H1 (cell line): ENCODE measurements around the gene CYB561. TPM values are rescaled to one million over a fixed set of nuclear protein-coding genes. Genes with fewer than 3 reads are reported as not detected.

Experiments used
- BRCA1 ChIP-seq: IDR thresholded peaks from 2 replicates; pipeline ENCODE4 v1.6.1; 2012; ENCODE audit warnings: low read depth, low read length, improper control_type of control experiment
- CBX5 ChIP-seq: fragments of 300-800, 300-1000 bp; sonication (generic); IDR thresholded peaks from 2 replicates; pipeline ENCODE4 v1.7.1; 2016; ENCODE audit warnings: antibody characterized with exemption, low read length, low read depth
- CHD2 ChIP-seq: IDR thresholded peaks from 2 replicates; pipeline ENCODE4 v1.6.1; 2012; ENCODE audit warnings: low read length, improper control_type of control experiment
- HDAC6 ChIP-seq: IDR thresholded peaks from one replicate; pipeline ENCODE4 v1.7.1; 2012; ENCODE audit warnings: low read depth, mild to moderate bottlenecking, inconsistent platforms, low read length, moderate library complexity
- JUN ChIP-seq: IDR thresholded peaks from 2 replicates; pipeline ENCODE4 v1.6.1; 2011; ENCODE audit warnings: low read depth, mild to moderate bottlenecking, improper control_type of control experiment, low read length
- KDM5A ChIP-seq: fragments of 200-600 bp; IDR thresholded peaks from 2 replicates; pipeline ENCODE4 v1.7.1; 2012; ENCODE audit warnings: mild to moderate bottlenecking, low read length, inconsistent platforms, mixed read lengths
- NANOG ChIP-seq: IDR thresholded peaks from 2 replicates; pipeline ENCODE4 v1.6.1; 2011; ENCODE audit warnings: low read length, low read depth, mild to moderate bottlenecking, inconsistent platforms; ENCODE audit not compliant: insufficient read depth, poor library complexity, severe bottlenecking
- POLR2AphosphoS5 ChIP-seq: IDR thresholded peaks from 2 replicates; pipeline ENCODE4 v1.6.1; 2011; ENCODE audit warnings: low read depth, low read length
- TAF1 ChIP-seq: IDR thresholded peaks from 2 replicates; pipeline ENCODE4 v1.6.1; 2011; ENCODE audit warnings: mild to moderate bottlenecking, low read depth, low read length
- polyA plus RNA-seq, 7 experiments: library from polyadenylated mRNA; depleted of rRNA in 3 of 7; stranded (reverse) in 5 of 7; unstranded in 2 of 7; fragments of >200 nt in 5 of 7; fragments of 200-250 nt in 2 of 7; gene quantifications; 1 replicate in 5 of 7; 2 replicates in 1 of 7; 4 replicates in 1 of 7; pipeline versions ENCODE4 v1.2.1 to v1.2.3, GENCODE V29; 2011 to 2013; ENCODE audit warnings: missing spikeins in 2 of 7, mixed read lengths in 2 of 7
- total RNA-seq: library from RNA; stranded (reverse); fragmentation: NEBNext Ultra II Directional; extraction: Animal tissue kit (Norgen Biotek cat#: 25700); gene quantifications from 2 replicates; pipeline ENCODE4 v1.2.1, GENCODE V29; 2021
- TF ChIP-seq, protein P1 (sequence below): fragments of 300-600 bp; sonication (generic); IDR thresholded peaks from 2 replicates; pipeline ENCODE4 v1.7.1; 2012; ENCODE audit warnings: low read length, moderate library complexity, mild to moderate bottlenecking, inconsistent platforms; ENCODE audit not compliant: insufficient replicate concordance

CYB561 gene
- total and polyA plus RNA-seq, 2 of the 8 experiments (the other 6 are each of a cell fraction or from before 2014, with no cell fraction given) = 19.7 to 23.4 TPM

DNA sequence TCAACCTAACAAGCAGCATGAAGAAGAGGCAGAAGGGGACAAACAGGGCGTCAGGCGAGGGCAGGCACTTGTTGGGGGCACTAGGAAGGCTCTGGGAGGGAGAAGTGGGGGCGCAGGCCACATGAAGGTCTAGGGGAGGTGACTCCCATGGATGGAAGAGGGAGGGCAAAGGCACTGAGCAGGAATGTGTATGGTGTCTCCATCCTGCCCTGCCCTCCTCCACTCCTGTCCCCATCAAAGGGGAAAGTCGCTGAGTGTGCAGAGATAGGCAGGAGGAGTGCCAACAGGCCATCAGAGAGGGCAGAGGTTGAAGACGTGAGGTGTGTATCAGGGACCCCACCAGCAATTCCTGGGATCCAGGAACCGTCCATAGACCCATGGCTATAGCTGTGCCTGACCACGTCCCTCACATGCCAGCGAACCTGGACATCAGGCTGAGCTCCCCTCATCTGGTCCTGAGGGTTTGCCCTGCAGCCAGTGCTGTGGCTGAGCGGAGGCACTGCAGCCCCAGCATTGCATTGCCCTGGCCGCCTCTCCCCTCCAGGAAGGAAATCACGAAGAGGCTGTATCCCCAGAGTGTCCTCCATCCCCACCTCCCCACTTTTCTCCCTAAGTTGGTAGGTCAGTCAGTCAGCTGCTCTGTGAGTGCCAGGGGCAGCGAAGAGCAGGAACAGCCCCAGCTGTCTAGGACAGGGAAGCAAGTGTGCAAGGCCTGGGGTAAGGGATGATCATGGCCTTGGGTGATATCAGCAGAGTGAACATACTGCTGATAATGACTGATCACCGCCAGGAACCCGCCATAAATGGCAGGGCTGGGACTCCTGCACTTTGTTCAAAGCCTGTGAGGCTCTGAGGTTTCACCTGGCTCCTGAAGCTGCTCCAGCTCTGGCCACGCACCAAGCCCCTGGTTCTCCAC lies 6.2 kb upstream of the CYB561 start (continued):
- TF ChIP-seq, protein P1, sequence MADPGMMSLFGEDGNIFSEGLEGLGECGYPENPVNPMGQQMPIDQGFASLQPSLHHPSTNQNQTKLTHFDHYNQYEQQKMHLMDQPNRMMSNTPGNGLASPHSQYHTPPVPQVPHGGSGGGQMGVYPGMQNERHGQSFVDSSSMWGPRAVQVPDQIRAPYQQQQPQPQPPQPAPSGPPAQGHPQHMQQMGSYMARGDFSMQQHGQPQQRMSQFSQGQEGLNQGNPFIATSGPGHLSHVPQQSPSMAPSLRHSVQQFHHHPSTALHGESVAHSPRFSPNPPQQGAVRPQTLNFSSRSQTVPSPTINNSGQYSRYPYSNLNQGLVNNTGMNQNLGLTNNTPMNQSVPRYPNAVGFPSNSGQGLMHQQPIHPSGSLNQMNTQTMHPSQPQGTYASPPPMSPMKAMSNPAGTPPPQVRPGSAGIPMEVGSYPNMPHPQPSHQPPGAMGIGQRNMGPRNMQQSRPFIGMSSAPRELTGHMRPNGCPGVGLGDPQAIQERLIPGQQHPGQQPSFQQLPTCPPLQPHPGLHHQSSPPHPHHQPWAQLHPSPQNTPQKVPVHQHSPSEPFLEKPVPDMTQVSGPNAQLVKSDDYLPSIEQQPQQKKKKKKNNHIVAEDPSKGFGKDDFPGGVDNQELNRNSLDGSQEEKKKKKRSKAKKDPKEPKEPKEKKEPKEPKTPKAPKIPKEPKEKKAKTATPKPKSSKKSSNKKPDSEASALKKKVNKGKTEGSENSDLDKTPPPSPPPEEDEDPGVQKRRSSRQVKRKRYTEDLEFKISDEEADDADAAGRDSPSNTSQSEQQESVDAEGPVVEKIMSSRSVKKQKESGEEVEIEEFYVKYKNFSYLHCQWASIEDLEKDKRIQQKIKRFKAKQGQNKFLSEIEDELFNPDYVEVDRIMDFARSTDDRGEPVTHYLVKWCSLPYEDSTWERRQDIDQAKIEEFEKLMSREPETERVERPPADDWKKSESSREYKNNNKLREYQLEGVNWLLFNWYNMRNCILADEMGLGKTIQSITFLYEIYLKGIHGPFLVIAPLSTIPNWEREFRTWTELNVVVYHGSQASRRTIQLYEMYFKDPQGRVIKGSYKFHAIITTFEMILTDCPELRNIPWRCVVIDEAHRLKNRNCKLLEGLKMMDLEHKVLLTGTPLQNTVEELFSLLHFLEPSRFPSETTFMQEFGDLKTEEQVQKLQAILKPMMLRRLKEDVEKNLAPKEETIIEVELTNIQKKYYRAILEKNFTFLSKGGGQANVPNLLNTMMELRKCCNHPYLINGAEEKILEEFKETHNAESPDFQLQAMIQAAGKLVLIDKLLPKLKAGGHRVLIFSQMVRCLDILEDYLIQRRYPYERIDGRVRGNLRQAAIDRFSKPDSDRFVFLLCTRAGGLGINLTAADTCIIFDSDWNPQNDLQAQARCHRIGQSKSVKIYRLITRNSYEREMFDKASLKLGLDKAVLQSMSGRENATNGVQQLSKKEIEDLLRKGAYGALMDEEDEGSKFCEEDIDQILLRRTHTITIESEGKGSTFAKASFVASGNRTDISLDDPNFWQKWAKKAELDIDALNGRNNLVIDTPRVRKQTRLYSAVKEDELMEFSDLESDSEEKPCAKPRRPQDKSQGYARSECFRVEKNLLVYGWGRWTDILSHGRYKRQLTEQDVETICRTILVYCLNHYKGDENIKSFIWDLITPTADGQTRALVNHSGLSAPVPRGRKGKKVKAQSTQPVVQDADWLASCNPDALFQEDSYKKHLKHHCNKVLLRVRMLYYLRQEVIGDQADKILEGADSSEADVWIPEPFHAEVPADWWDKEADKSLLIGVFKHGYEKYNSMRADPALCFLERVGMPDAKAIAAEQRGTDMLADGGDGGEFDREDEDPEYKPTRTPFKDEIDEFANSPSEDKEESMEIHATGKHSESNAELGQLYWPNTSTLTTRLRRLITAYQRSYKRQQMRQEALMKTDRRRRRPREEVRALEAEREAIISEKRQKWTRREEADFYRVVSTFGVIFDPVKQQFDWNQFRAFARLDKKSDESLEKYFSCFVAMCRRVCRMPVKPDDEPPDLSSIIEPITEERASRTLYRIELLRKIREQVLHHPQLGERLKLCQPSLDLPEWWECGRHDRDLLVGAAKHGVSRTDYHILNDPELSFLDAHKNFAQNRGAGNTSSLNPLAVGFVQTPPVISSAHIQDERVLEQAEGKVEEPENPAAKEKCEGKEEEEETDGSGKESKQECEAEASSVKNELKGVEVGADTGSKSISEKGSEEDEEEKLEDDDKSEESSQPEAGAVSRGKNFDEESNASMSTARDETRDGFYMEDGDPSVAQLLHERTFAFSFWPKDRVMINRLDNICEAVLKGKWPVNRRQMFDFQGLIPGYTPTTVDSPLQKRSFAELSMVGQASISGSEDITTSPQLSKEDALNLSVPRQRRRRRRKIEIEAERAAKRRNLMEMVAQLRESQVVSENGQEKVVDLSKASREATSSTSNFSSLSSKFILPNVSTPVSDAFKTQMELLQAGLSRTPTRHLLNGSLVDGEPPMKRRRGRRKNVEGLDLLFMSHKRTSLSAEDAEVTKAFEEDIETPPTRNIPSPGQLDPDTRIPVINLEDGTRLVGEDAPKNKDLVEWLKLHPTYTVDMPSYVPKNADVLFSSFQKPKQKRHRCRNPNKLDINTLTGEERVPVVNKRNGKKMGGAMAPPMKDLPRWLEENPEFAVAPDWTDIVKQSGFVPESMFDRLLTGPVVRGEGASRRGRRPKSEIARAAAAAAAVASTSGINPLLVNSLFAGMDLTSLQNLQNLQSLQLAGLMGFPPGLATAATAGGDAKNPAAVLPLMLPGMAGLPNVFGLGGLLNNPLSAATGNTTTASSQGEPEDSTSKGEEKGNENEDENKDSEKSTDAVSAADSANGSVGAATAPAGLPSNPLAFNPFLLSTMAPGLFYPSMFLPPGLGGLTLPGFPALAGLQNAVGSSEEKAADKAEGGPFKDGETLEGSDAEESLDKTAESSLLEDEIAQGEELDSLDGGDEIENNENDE = no peak
- TF ChIP-seq HDAC6 (no peak), BRCA1 (no peak), JUN (no peak), CHD2 (no peak), CBX5 (no peak), KDM5A (no peak), POLR2AphosphoS5 (no peak), NANOG (no peak), TAF1 (no peak)
